GM21526 (cell line): ENCODE results near the gene SBF1.
"Not testable (repeated sequence)": the region's sequence is repeated elsewhere in the genome, so short reads cannot be mapped to it uniquely, and the experiment has no call there.

Source experiments
- ATAC-seq: cut with Tn5 transposase; IDR thresholded peaks from one replicate; pipeline ENCODE4 v1.9.1; 2021; ENCODE audit warnings: moderate library complexity; ENCODE audit not compliant: unreplicated experiment, low FRiP score

The SBF1 gene

GRCh38 chr22:50474710-50475651, at the start of gene SBF1:
SBF1 (minus strand) TSS chr22:50475035; CDS start chr22:50474840, 195 bp downstream.
- ATAC-seq = peak; percentile 57

GRCh38 chr22:50523806-50524675, 49.2 kb upstream of the SBF1 start:
- ATAC-seq = no peak

GRCh38 chr22:50523458-50523805, 48.6 kb upstream of the SBF1 start:
- no peak for ATAC-seq

GRCh38 chr22:50522806-50523438, 48.1 kb upstream of the SBF1 start:
- ATAC-seq = no peak

- no peak for ATAC-seq
Observed at GRCh38 chr22:50522208-50522805, 47.5 kb upstream of the SBF1 start.

- ATAC-seq = no peak
Observed at GRCh38 chr22:50521710-50522109, 46.9 kb upstream of the SBF1 start.

- no peak for ATAC-seq
Observed at GRCh38 chr22:50520826-50521453, 46.1 kb upstream of the SBF1 start.

- not testable (repeated sequence) for ATAC-seq
Observed at GRCh38 chr22:50520184-50520583, 45.3 kb upstream of the SBF1 start.

- no peak for ATAC-seq
Observed at GRCh38 chr22:50519151-50519550, 44.3 kb upstream of the SBF1 start.

GRCh38 chr22:50518606-50519005, 43.8 kb upstream of the SBF1 start:
- ATAC-seq = no peak

GRCh38 chr22:50517495-50518260, 42.8 kb upstream of the SBF1 start:
- no peak for ATAC-seq

GRCh38 chr22:50516891-50517290, 42.1 kb upstream of the SBF1 start:
- ATAC-seq = no peak

GRCh38 chr22:50516068-50516467, 41.2 kb upstream of the SBF1 start:
- ATAC-seq = no peak

GRCh38 chr22:50513175-50513574, 38.3 kb upstream of the SBF1 start:
- no peak for ATAC-seq

GRCh38 chr22:50508897-50509296, 34.1 kb upstream of the SBF1 start:
- ATAC-seq = no peak

- peak; percentile 52 for ATAC-seq
Observed at GRCh38 chr22:50507991-50508884, 33.4 kb upstream of the SBF1 start, which contains the start of gene NCAPH2. NCAPH2 (plus strand) TSS chr22:50508224; CDS start chr22:50508338, 114 bp downstream.

GRCh38 chr22:50507421-50507990, 32.7 kb upstream of the SBF1 start, which contains the start of gene LMF2:
LMF2 (minus strand) TSS chr22:50507702; CDS start chr22:50507675, 27 bp downstream.
- peak; percentile 49 for ATAC-seq
